Measurements from ENCODE around the gene BPIFB6. TPM values are rescaled to one million over a fixed set of nuclear protein-coding genes. Genes with fewer than 3 reads are reported as not detected.
A peak's percentile ranks its signal among the peaks of the same experiment; 100 is the strongest.

Gene BPIFB6
- total RNA-seq, 1 donor from 2014 or later = not detected

DNA sequence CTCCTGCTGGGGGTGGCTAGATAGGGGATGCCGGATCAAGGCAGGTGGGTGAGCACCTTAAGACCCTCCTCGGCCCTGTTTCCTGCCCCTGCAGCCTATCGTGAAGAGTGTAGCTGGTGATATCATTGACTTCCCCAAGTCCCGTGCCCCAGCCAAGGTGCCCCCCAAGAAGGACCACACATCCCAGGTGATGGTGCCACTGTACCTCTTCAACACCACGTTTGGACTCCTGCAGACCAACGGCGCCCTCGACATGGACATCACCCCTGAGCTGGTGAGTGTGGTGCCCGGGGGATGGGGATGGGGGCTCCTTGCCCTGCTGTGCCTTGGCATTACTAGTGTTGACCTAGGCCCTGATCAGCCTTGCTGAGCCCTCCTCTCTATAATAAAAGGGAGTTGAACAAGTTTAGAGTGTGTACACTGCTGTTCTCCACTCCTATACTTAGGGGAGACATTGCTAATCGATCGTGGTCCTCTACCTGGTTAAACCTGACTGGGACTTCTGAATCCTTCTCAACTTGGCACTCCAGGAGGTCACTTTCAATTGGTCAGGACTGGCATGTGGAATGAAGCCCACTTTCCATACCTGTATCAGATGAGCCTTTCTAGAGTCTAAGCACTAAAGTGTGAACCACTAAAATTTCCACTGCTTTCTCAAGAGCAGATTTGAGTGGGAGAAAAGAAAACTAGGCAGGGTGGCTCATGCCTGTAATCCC lies 33.3 kb downstream of the BPIFB6 start:
- DNase-seq = no peak

GRCh38 chr20:33065785-33066184 lies 34.3 kb downstream of the BPIFB6 start:
- DNase-seq = no peak

DNA sequence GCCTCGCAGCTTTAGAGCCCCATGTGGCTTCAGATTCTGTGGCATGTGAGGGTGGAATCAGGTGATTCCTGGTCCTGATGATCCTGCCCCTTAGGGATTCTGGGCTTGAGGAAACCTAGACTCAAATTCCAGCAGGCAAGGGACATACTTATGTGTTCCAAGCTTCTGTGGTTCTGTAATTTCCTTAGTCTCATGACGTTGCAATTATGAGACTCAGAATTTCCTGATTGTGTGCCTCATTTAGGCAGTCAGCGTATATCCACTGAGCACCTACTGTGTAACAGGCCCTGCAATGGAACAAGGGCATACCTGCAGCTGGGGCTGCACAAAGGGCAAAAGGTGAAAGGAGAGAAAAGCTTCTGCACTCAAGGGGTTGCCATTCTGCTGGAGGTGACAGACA lies 36.4 kb downstream of the BPIFB6 start:
- DNase-seq = no peak

DNA sequence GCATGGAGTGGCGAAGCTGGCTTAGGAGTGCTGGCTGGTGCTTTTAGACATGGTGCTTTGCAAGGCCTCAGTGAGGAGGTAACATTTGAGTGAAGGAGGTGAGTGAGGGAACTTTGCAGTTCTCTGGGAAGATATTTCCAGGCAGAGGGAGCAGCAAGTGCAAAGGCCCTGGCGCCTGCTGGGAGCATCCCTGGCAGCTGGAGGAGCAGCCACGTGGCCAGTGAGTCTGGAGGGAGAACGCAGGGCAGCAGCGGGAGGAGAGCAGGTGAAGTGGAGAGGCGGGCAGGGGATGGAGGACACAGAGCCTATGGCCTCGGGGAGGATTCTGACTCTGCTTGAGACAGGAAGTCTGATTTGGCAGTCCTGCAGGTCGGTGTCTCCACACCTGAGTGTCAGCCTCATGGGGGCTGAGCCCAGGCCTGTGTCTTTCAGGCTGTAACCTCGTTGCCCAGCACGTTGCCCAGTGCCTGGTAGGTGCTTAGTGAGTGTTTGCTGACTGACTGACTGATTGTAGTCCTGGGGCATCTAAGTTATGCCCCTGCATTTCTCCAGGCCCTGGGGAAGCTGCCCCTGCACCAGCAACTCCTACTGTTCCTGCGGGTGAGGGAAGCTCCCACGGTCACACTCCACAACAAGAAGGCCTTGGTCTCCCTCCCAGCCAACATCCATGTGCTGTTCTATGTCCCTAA lies 36.9 kb downstream of the BPIFB6 start:
- no peak for DNase-seq

- no peak for DNase-seq
Measured at GRCh38 chr20:33069673-33070072, 38.2 kb downstream of the BPIFB6 start.

GRCh38 chr20:33070111-33071053 lies 38.9 kb downstream of the BPIFB6 start:
- no peak for DNase-seq

GRCh38 chr20:33071198-33071597 lies 39.8 kb downstream of the BPIFB6 start:
- DNase-seq = no peak

DNA sequence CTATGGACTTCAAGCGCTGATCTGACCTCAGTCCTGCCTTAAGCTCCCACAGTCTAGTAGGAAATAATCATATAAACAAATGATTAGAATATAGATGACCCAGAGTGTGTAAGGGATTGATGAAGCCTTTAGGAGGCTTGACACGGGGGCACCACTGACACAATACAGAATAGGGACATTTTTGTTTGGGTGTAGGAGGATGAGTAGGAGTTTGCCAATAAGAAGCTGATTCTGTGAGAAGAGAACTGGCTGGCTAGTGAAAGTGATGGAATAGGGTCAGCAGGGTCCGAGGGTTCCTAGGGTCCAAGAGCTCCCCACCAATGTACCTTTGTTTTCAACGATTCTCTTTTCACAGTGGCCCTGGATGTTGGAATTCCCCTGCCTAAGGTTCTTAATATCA lies 40.9 kb downstream of the BPIFB6 start:
- no peak for DNase-seq

DNA sequence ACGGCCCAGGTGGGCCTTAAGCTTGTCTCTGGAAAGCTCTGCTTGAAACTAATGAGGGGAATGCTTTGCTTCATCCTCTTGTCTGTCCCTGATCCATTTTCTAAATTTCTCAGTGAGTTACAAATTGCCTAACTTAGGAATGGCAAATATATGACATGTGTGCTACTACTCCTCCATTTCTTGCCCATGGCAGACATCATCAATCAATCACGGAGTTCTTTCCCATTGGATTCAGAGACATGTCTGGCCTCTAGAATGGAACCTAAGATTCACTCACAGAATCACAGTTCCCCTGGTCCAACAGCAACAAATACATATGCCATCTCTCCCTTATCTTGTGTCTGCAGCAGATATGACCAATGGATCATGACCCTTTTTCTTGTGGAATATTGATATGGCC lies 41.4 kb downstream of the BPIFB6 start:
- no peak for DNase-seq

- DNase-seq = no peak
Measured at GRCh38 chr20:33074675-33075074, 43.2 kb downstream of the BPIFB6 start.

- DNase-seq = no peak
Measured at GRCh38 chr20:33075281-33075680, 43.8 kb downstream of the BPIFB6 start.

GRCh38 chr20:33076662-33077372 lies 45.4 kb downstream of the BPIFB6 start:
- DNase-seq = peak; percentile 20

- DNase-seq = no peak
Measured at GRCh38 chr20:33079259-33079658, 47.8 kb downstream of the BPIFB6 start, which contains the start of gene BPIFB4. BPIFB4 (plus strand) TSS chr20:33079643; CDS start chr20:33081527, 1,884 bp downstream.

DNA sequence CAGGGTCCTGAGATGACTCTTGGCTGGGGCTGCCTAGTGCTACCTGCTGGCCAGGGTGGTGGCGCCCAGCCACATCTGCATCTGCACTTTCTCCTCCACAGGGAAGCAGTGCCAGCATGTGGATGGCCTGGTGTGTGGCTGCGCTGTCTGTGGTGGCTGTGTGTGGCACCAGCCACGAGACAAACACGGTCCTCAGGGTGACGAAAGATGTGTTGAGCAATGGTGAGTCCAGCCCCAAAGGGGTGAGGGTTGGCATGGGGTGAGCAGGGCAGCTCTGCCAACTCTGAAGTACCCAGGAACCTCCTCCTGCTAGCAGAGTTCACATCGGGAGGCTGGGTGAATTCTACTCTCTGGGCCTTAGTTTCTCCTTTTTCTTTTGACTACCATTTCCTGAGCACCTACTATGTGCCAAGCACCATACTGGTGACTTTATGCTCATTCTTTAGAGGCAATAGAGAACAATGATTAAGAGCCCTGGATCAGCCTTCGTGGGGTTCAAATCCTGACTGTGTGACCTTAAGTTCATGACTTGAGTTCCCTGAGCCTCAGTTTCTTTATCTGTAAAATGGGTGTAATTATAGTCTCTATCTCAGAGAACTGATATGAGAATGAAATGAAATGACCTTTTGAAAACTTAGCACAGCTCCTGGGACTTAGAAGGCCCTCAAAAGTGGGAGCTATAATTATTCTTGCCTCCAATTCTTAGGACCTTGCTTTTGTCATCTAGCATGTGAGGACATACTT lies 50.1 kb downstream of the BPIFB6 start:
- DNase-seq = no peak

- no peak for DNase-seq
Measured at GRCh38 chr20:33082546-33082945, 51.1 kb downstream of the BPIFB6 start.

- DNase-seq = no peak
Measured at GRCh38 chr20:33083544-33084340, 52.3 kb downstream of the BPIFB6 start.

GRCh38 chr20:33084722-33085121 lies 53.3 kb downstream of the BPIFB6 start:
- no peak for DNase-seq

DNA sequence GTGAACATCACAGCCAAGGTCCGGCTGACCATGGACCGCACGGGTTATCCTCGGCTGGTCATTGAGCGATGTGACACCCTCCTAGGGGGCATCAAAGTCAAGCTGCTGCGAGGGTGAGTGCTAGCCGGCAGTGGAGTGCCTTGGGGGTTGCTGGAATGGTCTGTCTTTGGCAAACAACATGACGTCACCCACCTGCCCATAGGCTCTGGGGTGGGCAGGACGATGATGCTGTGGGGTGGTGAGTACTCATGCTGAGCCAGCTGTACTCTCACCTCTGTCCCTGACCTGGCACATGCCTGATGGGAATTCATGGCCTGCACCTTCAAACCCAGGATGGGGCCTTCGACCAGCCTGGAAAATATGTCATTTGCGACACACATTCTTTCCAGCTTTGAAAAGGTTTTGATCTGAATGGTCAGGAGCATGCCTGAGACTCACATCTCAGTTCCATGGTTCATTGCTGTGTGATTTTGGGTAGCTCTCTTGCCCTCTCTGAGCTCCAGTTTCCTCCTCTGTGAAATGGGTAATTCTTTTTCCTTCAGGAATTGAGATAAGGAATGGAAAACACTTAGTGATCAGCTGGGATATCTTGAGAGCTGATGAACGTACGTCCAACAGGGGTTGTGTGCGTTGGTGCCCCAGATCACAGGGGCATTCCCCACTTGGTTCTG lies 54.7 kb downstream of the BPIFB6 start:
- no peak for DNase-seq

GRCh38 chr20:33091147-33091546 lies 59.7 kb downstream of the BPIFB6 start:
- DNase-seq = no peak

DNA sequence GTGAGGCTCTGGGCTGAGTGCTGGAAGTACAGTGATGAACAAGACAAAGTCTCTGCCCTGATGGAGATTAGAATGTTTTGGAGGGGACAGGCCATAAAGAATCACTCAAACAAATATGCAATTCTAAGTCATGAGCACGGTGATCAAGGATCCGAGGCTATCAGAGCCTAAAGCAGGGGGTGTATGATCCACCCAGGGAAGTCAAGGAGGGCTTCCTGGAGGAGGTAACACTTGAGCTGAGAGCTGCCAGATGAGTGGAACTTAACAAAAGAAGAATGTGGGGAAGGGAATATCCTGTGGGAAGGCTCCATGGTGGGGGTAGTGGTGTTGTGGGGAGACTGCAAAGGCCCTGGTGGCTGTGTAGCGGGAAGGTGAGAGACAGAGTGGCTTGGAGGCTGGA lies 60.2 kb downstream of the BPIFB6 start:
- no peak for DNase-seq

Measured in dermis blood vessel endothelial cell (primary cell).